Activated CD4-positive, alpha-beta T cell treated with anti-CD3 and anti-CD28 coated beads, Interleukin-10, Interleukin-2, amounts not matched to agents 100 ng/mL and 50 ng/mL, durations not matched to agents 16 hours and 8 hours (primary cell): ENCODE data around the gene MTHFR.

Experiments
- DNase-seq: peaks from one replicate; pipeline ENCODE4 v3.0.0-alpha.2; 2020

The MTHFR gene

DNA sequence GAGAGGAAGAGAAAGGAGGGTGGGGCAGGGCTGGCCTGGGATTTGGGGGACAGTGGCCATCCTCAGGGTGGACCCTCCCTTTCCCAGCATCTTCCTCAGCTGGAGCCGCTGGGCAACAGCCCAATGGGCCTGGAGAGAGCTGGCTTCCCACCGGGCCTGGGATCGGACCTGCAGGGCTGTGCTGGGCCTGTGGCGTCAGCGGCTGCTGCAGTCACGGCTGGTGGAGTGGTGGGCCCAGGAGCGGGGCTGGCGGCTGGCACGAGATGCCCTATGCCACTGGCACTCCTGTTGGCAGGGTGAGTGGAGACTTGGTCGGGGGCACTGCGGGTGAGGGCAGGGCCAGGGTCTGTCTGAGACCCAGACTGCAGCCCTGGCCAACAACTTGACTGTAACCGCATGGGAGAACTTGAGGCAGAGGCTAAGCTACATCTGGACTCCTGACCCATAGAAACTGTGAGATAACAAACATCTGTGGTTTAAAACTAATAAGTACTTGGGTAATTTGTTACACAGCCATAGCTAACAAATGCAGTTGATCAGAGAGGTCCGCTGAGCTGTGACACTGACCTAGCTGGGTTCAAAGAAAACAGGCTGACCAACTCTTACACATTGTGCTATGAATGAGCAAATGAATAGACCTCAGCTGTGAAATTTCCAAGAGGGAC is 25.9 kb downstream of the MTHFR start:
- DNase-seq = no peak

DNA sequence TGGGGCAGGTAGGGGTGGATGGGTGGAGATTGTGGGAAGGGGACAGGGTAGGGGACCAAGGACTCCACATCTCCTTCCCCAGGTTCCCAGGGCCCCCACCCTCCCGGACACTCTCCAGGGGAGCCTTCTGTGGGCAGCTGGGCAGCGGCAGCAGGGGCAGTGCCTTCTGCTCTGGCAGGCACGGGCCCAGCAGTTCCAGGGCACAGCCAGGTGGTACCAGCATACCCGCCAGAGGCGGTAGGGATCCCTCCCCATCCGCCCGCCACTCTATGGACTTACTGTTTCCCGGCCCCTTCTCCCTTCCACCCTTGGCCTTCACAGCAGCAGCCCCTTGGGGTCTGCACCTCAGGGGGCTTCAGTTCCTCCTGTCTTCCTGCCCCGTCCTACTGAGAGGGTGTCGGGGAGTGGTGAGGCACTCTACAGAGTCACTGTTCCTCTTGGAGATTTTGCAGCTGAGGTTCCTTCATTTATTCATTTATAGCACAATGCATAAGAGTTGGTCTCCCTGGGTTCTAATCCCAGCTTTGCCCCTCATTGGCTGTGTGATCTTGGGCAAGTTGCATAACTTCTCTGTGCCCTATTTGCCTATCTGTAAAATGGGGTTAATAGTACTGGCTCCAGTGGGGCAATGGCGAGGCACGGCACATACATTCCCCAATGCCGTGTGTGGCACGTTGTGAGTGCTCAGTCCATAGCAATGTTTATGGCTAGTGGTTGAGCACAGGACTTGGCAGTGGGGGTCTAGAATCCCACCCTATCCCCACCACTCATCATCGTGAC is 26.7 kb downstream of the MTHFR start:
- DNase-seq = no peak

DNA sequence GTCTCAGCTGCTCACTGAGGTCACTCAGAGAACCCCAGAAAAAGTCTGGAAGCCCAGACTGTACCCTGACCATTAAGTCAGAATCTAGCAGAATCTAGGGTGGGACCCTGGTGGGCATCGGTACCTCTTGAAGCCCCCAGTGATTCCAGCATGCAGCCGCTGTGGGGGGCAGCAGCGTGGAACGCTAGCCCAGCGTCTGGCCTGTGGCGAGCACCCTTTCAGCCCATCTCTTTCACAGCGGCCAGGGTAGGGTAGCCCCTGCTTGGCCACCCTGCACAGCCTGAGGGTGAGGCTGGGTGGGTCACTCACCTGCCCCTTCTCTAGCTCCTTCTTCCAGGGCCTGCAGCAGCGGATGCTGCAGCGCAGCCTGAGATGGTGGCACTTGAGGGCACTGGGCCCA is 27.4 kb downstream of the MTHFR start:
- no peak for DNase-seq

DNA sequence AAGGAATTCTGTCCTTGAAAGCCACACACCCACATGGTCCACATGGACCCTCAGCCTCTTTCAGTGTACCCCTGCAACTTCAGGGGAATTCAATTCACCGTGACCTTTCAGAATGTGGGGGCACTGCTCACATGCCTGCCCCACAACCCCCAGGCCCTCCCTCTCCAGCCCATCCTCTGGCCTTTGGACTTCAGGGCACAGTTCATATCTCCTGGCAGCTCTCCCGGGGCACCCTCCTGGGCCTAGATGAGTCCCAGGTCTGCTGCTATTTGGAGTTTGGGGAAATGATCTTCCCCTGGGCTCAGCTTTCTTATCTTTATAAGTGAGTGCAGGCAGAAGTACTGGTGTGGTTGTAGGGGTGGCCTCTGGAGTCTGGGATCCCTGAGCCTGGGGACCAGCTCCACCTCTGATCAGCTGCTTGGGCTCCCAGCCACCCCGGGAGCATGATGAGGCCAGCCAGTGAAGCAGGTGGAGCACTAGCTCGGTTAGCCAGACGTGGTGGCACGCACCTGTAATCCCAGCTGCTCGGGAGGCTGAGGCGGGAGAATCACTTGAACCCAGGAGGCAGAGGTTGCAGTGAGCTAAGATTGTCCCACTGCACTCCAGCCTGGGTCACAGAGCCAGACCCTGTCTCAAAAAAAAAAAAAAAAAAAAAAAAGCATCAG is 28.0 kb downstream of the MTHFR start:
- no peak for DNase-seq

- no peak for DNase-seq
Measured at GRCh38 chr1:11774753-11775152, 31.0 kb downstream of the MTHFR start.

- no peak for DNase-seq
Measured at GRCh38 chr1:11772458-11772857, 33.3 kb downstream of the MTHFR start.

- no peak for DNase-seq
Measured at GRCh38 chr1:11771481-11772043, 34.2 kb downstream of the MTHFR start.

DNA sequence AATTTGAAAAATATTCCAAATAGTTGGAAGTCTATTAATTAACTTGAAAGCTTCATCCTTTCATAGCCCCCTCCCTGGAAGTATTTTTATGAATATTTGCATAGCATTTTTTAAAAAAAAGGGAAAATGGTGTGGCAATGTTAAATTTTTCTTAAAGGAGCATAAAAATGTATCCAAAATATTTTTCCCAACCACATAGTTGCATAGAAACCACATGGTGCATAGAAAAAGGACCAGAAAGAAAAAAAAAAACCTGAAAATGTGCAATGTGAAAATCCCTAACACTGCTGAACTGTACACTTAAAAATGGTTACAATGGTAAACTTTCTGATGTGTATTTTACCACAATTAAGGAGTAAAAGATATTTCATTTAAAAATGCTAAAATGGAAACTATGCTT is 35.8 kb downstream of the MTHFR start:
- DNase-seq = no peak

GRCh38 chr1:11769274-11769673 is 36.5 kb downstream of the MTHFR start:
- no peak for DNase-seq

- DNase-seq = no peak
Measured at GRCh38 chr1:11768821-11769220, 36.9 kb downstream of the MTHFR start.

- DNase-seq = no peak
Measured at GRCh38 chr1:11767922-11768704, 37.7 kb downstream of the MTHFR start.

- no peak for DNase-seq
Measured at GRCh38 chr1:11766429-11766776, 39.4 kb downstream of the MTHFR start.

- DNase-seq = no peak
Measured at GRCh38 chr1:11765661-11766428, 39.9 kb downstream of the MTHFR start.

GRCh38 chr1:11764519-11764918 is 41.2 kb downstream of the MTHFR start:
- no peak for DNase-seq

GRCh38 chr1:11764115-11764514 is 41.6 kb downstream of the MTHFR start:
- no peak for DNase-seq

GRCh38 chr1:11761988-11762406 is 43.8 kb downstream of the MTHFR start, which contains the start of gene C1orf167:
Gene C1orf167, plus strand, starts transcription at chr1:11762193. Its CDS starts 2,208 bp downstream, at chr1:11764401.
- no peak for DNase-seq

DNA sequence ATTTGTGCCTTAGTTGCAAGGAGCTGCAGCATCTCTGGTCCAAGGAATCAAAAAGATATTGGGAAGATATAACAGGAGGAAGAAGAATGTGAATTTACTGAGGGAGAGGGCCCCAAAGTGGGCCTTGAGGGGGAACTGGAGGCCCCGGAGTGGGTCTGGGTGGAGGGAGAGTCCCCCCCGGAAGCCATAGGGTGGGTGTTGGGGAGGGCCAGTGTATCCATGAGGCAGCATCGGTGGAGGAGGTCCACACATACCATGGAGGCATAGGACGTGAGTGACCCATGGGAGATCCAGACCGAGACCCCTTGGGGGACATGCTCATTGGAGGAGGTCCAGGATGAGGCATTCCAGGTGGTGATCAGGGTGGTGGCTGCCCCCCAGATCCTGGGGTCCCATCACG is 44.5 kb downstream of the MTHFR start:
- DNase-seq = no peak

- DNase-seq = no peak
Measured at GRCh38 chr1:11759791-11760190, 46.0 kb downstream of the MTHFR start.

- DNase-seq = no peak
Measured at GRCh38 chr1:11757047-11757446, 48.7 kb downstream of the MTHFR start.

DNA sequence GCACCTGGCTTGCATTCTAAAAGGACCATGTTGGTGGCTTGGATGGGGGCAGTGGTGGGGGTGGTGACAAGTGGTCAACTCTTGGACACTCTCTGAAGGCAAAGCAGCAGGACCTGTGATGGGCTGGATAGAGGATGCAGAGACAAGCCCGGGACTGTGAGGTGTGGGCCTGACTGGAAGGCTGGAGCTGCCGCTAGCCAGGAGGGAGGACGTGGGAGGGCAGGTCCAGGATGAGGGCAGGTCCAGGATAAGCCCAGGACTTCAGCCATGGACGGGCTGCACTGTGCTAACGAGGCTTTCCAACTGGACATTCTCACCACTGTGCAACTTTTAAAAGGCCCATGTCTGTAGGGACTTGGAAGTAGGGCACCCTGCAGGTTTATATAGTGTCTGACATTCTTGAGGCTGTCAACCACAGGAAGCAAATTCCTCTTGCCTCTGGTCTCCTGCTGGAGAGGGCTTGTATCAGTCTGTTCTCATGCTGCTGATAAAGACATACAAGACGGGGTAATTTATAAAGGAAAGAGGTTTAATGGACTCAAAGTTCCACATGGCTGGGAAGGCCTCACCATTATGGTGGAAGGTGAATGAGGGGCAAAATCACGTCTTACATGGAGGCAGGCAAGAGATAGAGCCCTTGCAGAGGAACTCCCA is 52.1 kb downstream of the MTHFR start:
- DNase-seq = no peak

GRCh38 chr1:11752359-11753088 is 53.2 kb downstream of the MTHFR start:
- DNase-seq = no peak
